HCT116 (cell line): Measurements from ENCODE around the gene BCO2.

ENCODE experiments used
- ATF3 ChIP-seq: IDR thresholded peaks from 2 replicates; pipeline ENCODE4 v1.6.1; 2012
- CEBPB ChIP-seq: IDR thresholded peaks from 2 replicates; pipeline ENCODE4 v1.6.1; 2012; ENCODE audit warnings: low read depth
- CTCF ChIP-seq, 3 experiments: fragments of 200-600 bp in 1 of 3; sonication (generic) in 1 of 3; IDR thresholded peaks in 2 of 3; conservative IDR thresholded peaks in 1 of 3; 2 replicates each; pipeline ENCODE4 v1.5.1; 2012 to 2017; ENCODE audit warnings: low read depth in 2 of 3, low read length in 2 of 3, antibody characterized with exemption in 1 of 3, borderline replicate concordance in 1 of 3, control low read depth in 1 of 3, mild to moderate bottlenecking in 1 of 3, mixed read lengths in 1 of 3, mixed run types in 1 of 3, moderate library complexity in 1 of 3; ENCODE audit not compliant: insufficient read depth in 1 of 3
- EZH2 ChIP-seq: fragments of 200-600 bp; sonication (generic); IDR thresholded peaks from 2 replicates; pipeline ENCODE4 v1.6.1; 2017; ENCODE audit warnings: antibody characterized with exemption, mixed run types
- EZH2phosphoT487 ChIP-seq: fragments of 200-600 bp; IDR thresholded peaks from 2 replicates; pipeline ENCODE4 v1.6.1; 2018; ENCODE audit warnings: antibody characterized with exemption, borderline replicate concordance
- POLR2A ChIP-seq: IDR thresholded peaks from 2 replicates; pipeline ENCODE4 v1.7.0; 2011; ENCODE audit warnings: borderline replicate concordance; ENCODE audit not compliant: insufficient read depth, insufficient read length; ENCODE audit errors: extremely low read depth
- POLR2AphosphoS5 ChIP-seq: IDR thresholded peaks from 2 replicates; pipeline ENCODE4 v1.6.1; 2011; ENCODE audit warnings: mild to moderate bottlenecking, low read depth, low read length, moderate library complexity
- REST ChIP-seq: IDR thresholded peaks from 2 replicates; pipeline ENCODE4 v1.6.1; 2012; ENCODE audit warnings: low read depth
- SIN3A ChIP-seq: IDR thresholded peaks from 2 replicates; pipeline ENCODE4 v1.6.1; 2012; ENCODE audit warnings: low read depth
- SP1 ChIP-seq: IDR thresholded peaks from 2 replicates; pipeline ENCODE4 v1.6.1; 2012; ENCODE audit warnings: low read depth
- SRF ChIP-seq: IDR thresholded peaks from 2 replicates; pipeline ENCODE4 v1.6.1; 2012; ENCODE audit warnings: low read depth
- TCF7L2 ChIP-seq: IDR thresholded peaks from 2 replicates; pipeline ENCODE4 v1.7.0; 2011; ENCODE audit warnings: borderline replicate concordance, inconsistent platforms; ENCODE audit not compliant: insufficient read depth, insufficient read length; ENCODE audit errors: extremely low read depth
- ZFX ChIP-seq: fragments of 450-650 bp; IDR thresholded peaks from 2 replicates; pipeline ENCODE4 v1.6.1; 2017

GRCh38 chr11:112268406-112268805 lies 93.1 kb downstream of the BCO2 start:
- TF ChIP-seq CTCF (IDR thresholded peaks at IDR 0.05 in 2 of 3, conservative IDR thresholded peaks at IDR 0.05 in 1 of 3; ENCODE audit: borderline replicate concordance in 1 of 3, insufficient read depth in 1 of 3, low read depth in 2 of 3, low read length in 2 of 3) (no peak), CEBPB (no peak), SIN3A (no peak), EZH2 (no peak), SP1 (no peak), POLR2A (no peak), ZFX (no peak), POLR2AphosphoS5 (no peak), REST (no peak), SRF (no peak), TCF7L2 (no peak), EZH2phosphoT487 (no peak), ATF3 (no peak)
